SK-N-SH (cell line): ENCODE data around the gene ETV3L. TPM values are rescaled to one million over a fixed set of nuclear protein-coding genes. Genes with fewer than 3 reads are reported as not detected.

Experiments used
- CTCF ChIA-PET: fragments of 300-600, 350-600 bp; formaldehyde crosslinking; extraction: SDS; loops from one replicate; lab custom pipeline; 2021; lab: Yijun Ruan, JAX
- POLR2A ChIA-PET: fragments of 350-600 bp; sonication (Branson Sonifier 250); formaldehyde crosslinking; extraction: SDS; loops from one replicate; lab custom pipeline; 2020; ENCODE audit warnings: antibody characterized with exemption, inconsistent platforms; lab: Yijun Ruan, JAX
- DNase-seq: peaks from one replicate; pipeline ENCODE4 v3.0.0; 2012
- H2AFZ ChIP-seq: fragments of 200-600 bp; sonication (generic); 2 replicates; pipeline ENCODE4 v1.8.1; 2016; ENCODE audit warnings: antibody characterized with exemption, mild to moderate bottlenecking, low read depth
- H3F3A ChIP-seq: fragments of 200-600 bp; sonication (generic); replicated peaks from 2 replicates; pipeline ENCODE3; 2016; ENCODE audit warnings: antibody characterized with exemption, mild to moderate bottlenecking; ENCODE audit not compliant: insufficient read depth
- H3K27ac ChIP-seq, 2 experiments: fragments of 200-500 bp in 1 of 2; fragments of 200-600 bp in 1 of 2; sonication (Bioruptor generic) in 1 of 2; sonication (generic), shearing (Covaris generic) in 1 of 2; 2 replicates each; pipeline versions ENCODE4 v1.5.1 to v1.6.1; 2014 to 2016; ENCODE audit warnings: low read depth in 2 of 2, inconsistent platforms in 1 of 2, low read length in 1 of 2, mild to moderate bottlenecking in 1 of 2, mixed read lengths in 1 of 2
- H3K27me3 ChIP-seq: fragments of 200-600 bp; sonication (generic), shearing (Covaris generic); 2 replicates; pipeline ENCODE4 v1.6.1; 2016; ENCODE audit warnings: mixed run types; ENCODE audit not compliant: insufficient read depth
- H3K36me3 ChIP-seq, 2 experiments: fragments of 200-500 bp in 1 of 2; fragments of 200-600 bp in 1 of 2; sonication (Bioruptor generic) in 1 of 2; sonication (generic) in 1 of 2; replicated peaks in 1 of 2; 2 replicates each; pipeline versions ENCODE3 to v1.5.1; 2014 to 2016; ENCODE audit warnings: low read length in 1 of 2, mild to moderate bottlenecking in 1 of 2; ENCODE audit not compliant: insufficient read depth in 2 of 2, control insufficient read depth in 1 of 2
- H3K4me1 ChIP-seq, 2 experiments: fragments of 200-500 bp in 1 of 2; fragments of 200-600 bp in 1 of 2; sonication (Bioruptor generic) in 1 of 2; sonication (generic), shearing (Covaris generic) in 1 of 2; 2 replicates each; pipeline versions ENCODE4 v1.5.1 to v1.6.1; 2014 to 2016; ENCODE audit warnings: low read depth in 1 of 2, low read length in 1 of 2, mixed run types in 1 of 2; ENCODE audit not compliant: insufficient read depth in 2 of 2, control insufficient read depth in 1 of 2
- H3K4me2 ChIP-seq: fragments of 200-600 bp; sonication (generic), shearing (Covaris generic); 2 replicates; pipeline ENCODE4 v1.6.1; 2017; ENCODE audit warnings: mixed run types
- H3K4me3 ChIP-seq, 2 experiments: fragments of 200-500 bp in 1 of 2; fragments of 200-600 bp in 1 of 2; sonication (Bioruptor generic) in 1 of 2; sonication (generic), shearing (Covaris generic) in 1 of 2; 2 replicates each; pipeline versions ENCODE4 v1.5.1 to v1.8.1; 2014 to 2016; ENCODE audit warnings: low read depth in 2 of 2, inconsistent platforms in 1 of 2, low read length in 1 of 2, mild to moderate bottlenecking in 1 of 2, mixed read lengths in 1 of 2, moderate library complexity in 1 of 2
- H3K79me2 ChIP-seq: fragments of 200-600 bp; sonication (generic); 2 replicates; pipeline ENCODE4 v1.8.1; 2017; ENCODE audit warnings: mild to moderate bottlenecking; ENCODE audit not compliant: insufficient read depth
- H3K9ac ChIP-seq: fragments of 200-600 bp; sonication (generic); 2 replicates; pipeline ENCODE4 v1.6.1; 2017; ENCODE audit warnings: mixed run types
- H3K9me2 ChIP-seq: fragments of 200-600 bp; sonication (generic); 2 replicates; pipeline ENCODE4 v1.6.1; 2017; ENCODE audit warnings: mixed run types
- H3K9me3 ChIP-seq: fragments of 200-600 bp; sonication (generic); 2 replicates; pipeline ENCODE4 v1.6.1; 2017; ENCODE audit warnings: mixed run types, mild to moderate bottlenecking, moderate library complexity
- H4K20me1 ChIP-seq: fragments of 200-600 bp; sonication (generic); 2 replicates; pipeline ENCODE4 v1.6.1; 2017; ENCODE audit warnings: mild to moderate bottlenecking, mixed run types; ENCODE audit not compliant: insufficient read depth
- CHD2 ChIP-seq: fragments of 150-350 bp; IDR thresholded peaks from 2 replicates; pipeline ENCODE4 v1.6.1; 2018; ENCODE audit warnings: low read length; ENCODE audit not compliant: partially characterized antibody
- CTCF ChIP-seq: fragments of 200-600 bp; sonication (generic); IDR thresholded peaks from 2 replicates; pipeline ENCODE4 v1.6.1; 2017; ENCODE audit warnings: antibody characterized with exemption, mild to moderate bottlenecking, moderate library complexity
- EP300 ChIP-seq, 2 experiments: IDR thresholded peaks; 2 replicates each; pipeline versions ENCODE4 v1.4.0 to v1.6.1; 2012; ENCODE audit warnings: borderline replicate concordance in 1 of 2, low read depth in 1 of 2, low read length in 1 of 2
- FOXJ3 ChIP-seq: sonication (generic); formaldehyde crosslinking; IDR thresholded peaks from 2 replicates; pipeline ENCODE4 v1.5.1; 2020; ENCODE audit warnings: mild to moderate bottlenecking, missing genetic modification reagents
- FOXM1 ChIP-seq: IDR thresholded peaks from 2 replicates; pipeline ENCODE4 v1.4.0; 2012; ENCODE audit warnings: low read depth, mild to moderate bottlenecking
- GABPA ChIP-seq: IDR thresholded peaks from 2 replicates; pipeline ENCODE4 v1.4.0; 2012; ENCODE audit warnings: low read depth, mild to moderate bottlenecking
- IRF3 ChIP-seq: fragments of 150-350 bp; IDR thresholded peaks from 2 replicates; pipeline ENCODE4 v1.6.1; 2016; ENCODE audit warnings: mild to moderate bottlenecking, low read depth, low read length
- MEF2A ChIP-seq: IDR thresholded peaks from 2 replicates; pipeline ENCODE4 v1.4.0; 2012; ENCODE audit warnings: low read depth, borderline replicate concordance
- MXI1 ChIP-seq: IDR thresholded peaks from 2 replicates; pipeline ENCODE4 v1.6.1; 2012; ENCODE audit warnings: mild to moderate bottlenecking, low read depth, low read length, improper control_type of control experiment
- RCOR1 ChIP-seq: fragments of 150-350 bp; IDR thresholded peaks from 2 replicates; pipeline ENCODE4 v1.6.1; 2017; ENCODE audit warnings: antibody characterized with exemption, low read length
- SIN3A ChIP-seq: IDR thresholded peaks from 2 replicates; pipeline ENCODE4 v1.6.1; 2012; ENCODE audit warnings: low read depth, mild to moderate bottlenecking, low read length, moderate library complexity, borderline replicate concordance
- TAF1 ChIP-seq: IDR thresholded peaks from 2 replicates; pipeline ENCODE4 v1.6.1; 2012; ENCODE audit warnings: low read depth, mild to moderate bottlenecking, low read length, moderate library complexity, borderline replicate concordance
- USF2 ChIP-seq: fragments of 150-350 bp; IDR thresholded peaks from 2 replicates; pipeline ENCODE4 v1.6.1; 2017; ENCODE audit warnings: antibody characterized with exemption, low read length, low read depth, borderline replicate concordance
- YY1 ChIP-seq: IDR thresholded peaks from 2 replicates; pipeline ENCODE4 v1.4.0; 2012; ENCODE audit warnings: low read depth, mild to moderate bottlenecking
- WGBS: methylation state at CpG from one replicate; pipeline ENCODE4 v1.1.6; 2017; ENCODE audit warnings: low lambda C conversion rate; 5-methylcytosine and 5-hydroxymethylcytosine counted together
- polyA plus RNA-seq, 3 experiments: library from polyadenylated mRNA; depleted of rRNA; stranded (reverse); fragments of >200 nt; gene quantifications; 2 replicates each; pipeline ENCODE4 v1.2.3, GENCODE V29; 2012
- TF ChIP-seq, protein P1 (sequence below): IDR thresholded peaks from 2 replicates; pipeline ENCODE4 v1.4.0; 2012; ENCODE audit warnings: low read depth
- TF ChIP-seq, protein P2 (sequence below): IDR thresholded peaks from 2 replicates; pipeline ENCODE4 v1.4.0; 2012; ENCODE audit warnings: low read depth, borderline replicate concordance

Gene ETV3L
- polyA plus RNA-seq, 1 of the 3 experiments (the other 2 are of a cell fraction), result not detected

GRCh38 chr1:157119008-157119407, 19.4 kb upstream of the ETV3L start:
- no peak for DNase-seq
- TF ChIP-seq YY1, result no peak
- TF ChIP-seq, protein P1, sequence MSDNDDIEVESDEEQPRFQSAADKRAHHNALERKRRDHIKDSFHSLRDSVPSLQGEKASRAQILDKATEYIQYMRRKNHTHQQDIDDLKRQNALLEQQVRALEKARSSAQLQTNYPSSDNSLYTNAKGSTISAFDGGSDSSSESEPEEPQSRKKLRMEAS, result no peak
- no peak for TF ChIP-seq CTCF
- no peak for TF ChIP-seq IRF3
- TF ChIP-seq FOXJ3 (CRISPR knock-in tag), result no peak
- TF ChIP-seq RCOR1, result no peak
- TF ChIP-seq TAF1, result no peak
- TF ChIP-seq GABPA, result no peak
- TF ChIP-seq EP300 (IDR thresholded peaks at IDR 0.05; ENCODE audit: borderline replicate concordance in 1 of 2, low read depth in 1 of 2, low read length in 1 of 2), result no peak
- TF ChIP-seq SIN3A, result no peak
- TF ChIP-seq, protein P2, sequence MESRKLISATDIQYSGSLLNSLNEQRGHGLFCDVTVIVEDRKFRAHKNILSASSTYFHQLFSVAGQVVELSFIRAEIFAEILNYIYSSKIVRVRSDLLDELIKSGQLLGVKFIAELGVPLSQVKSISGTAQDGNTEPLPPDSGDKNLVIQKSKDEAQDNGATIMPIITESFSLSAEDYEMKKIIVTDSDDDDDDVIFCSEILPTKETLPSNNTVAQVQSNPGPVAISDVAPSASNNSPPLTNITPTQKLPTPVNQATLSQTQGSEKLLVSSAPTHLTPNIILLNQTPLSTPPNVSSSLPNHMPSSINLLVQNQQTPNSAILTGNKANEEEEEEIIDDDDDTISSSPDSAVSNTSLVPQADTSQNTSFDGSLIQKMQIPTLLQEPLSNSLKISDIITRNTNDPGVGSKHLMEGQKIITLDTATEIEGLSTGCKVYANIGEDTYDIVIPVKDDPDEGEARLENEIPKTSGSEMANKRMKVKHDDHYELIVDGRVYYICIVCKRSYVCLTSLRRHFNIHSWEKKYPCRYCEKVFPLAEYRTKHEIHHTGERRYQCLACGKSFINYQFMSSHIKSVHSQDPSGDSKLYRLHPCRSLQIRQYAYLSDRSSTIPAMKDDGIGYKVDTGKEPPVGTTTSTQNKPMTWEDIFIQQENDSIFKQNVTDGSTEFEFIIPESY, result no peak
- TF ChIP-seq CHD2, result no peak
- no peak for TF ChIP-seq MEF2A
- TF ChIP-seq USF2, result no peak
- TF ChIP-seq MXI1, result no peak
- no peak for TF ChIP-seq FOXM1
- peaks cover 8% of the 10 kb centered on the region; the same call in 1 of the 2 replicates for H4K20me1 ChIP-seq
- H3K27me3 ChIP-seq, result no peaks in the 10 kb centered on the region
- no peak overlapping the region for H3K4me2 ChIP-seq
- H3K79me2 ChIP-seq, result peaks cover 9% of the 10 kb centered on the region; the same call in 1 of the 2 replicates
- H3K4me3 ChIP-seq, result no peak overlapping the region
- H3K36me3 ChIP-seq, result peaks cover 12 to 29% of the 10 kb centered on the region in 2 experiments
- CTCF ChIA-PET, result interaction anchor here (1.1 kb wide), 1 partner anchor 29 kb away, joined by 6 read pairs; no protein-coding TSS in a partner anchor
- H3K27ac ChIP-seq, result no peak overlapping the region
- H3F3A ChIP-seq, result peaks cover 8% of the 10 kb centered on the region
- H2AFZ ChIP-seq, result no peak overlapping the region
- 84% methylated on average over 9 of the region's 9 CpGs for WGBS
- POLR2A ChIA-PET, result no interaction called here
- H3K9ac ChIP-seq, result no peak overlapping the region
- no peaks in the 10 kb centered on the region for H3K4me1 ChIP-seq
- H3K9me2 ChIP-seq, result no peaks in the 10 kb centered on the region
- H3K9me3 ChIP-seq, result no peaks in the 10 kb centered on the region
